ENCODE data around the gene METAP1D.

METAP1D gene

GRCh38 chr2:171999161-171999560, 592 bp upstream of the METAP1D start:
- DNase-seq: peak in 1 of 2 experiments; percentile 24

GRCh38 chr2:172000696-172001361, 1.1 kb downstream of the METAP1D start:
- DNase-seq: no peak

DNA sequence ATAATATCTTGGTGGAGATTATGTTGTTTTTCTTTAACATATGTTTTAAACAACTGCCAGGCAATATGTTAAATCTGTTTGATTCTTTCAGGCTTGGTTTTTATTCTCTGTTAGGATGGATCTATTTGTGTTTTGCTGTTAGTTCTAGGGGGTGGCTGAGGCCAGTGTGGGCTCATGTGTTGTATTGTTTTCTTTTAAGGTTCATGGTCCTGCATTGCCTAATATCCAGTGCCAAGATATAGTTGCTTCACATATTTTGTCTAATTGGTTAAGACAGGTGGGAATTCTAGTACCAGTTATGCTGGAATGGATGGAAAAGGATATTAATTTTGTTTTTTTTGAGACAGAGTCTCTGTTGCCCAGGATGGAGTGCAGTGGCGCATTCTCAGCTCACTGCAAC, 7.6 kb downstream of the METAP1D start:
- DNase-seq: no peak

DNA sequence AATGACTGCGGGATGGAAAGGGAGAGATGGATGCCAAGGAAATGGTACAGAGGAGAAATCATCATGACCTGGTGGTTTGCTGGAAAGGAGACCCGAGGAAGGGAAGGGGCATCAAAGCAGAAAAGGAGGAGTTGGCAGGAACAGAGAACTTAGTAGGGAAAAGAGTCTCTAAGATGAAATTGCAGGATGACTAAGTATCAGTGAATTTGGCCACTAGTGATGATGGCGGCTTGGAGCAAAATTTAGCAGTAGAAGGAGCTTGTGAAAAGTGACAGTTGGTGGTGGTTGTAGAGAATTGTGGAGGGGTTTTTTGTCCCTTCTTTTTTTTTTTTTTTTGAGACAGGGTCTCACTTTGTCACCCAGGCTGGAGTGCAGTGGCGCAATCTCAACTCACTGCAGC, 10.1 kb downstream of the METAP1D start:
- DNase-seq: no peak

- no peak for DNase-seq
Observed at GRCh38 chr2:172011812-172012575, 12.2 kb downstream of the METAP1D start.

- peak; percentile 33 to 68 for DNase-seq
Observed at GRCh38 chr2:172012677-172013391, 13.1 kb downstream of the METAP1D start.

- DNase-seq: no peak
Observed at GRCh38 chr2:172013396-172013795, 13.6 kb downstream of the METAP1D start.

DNA sequence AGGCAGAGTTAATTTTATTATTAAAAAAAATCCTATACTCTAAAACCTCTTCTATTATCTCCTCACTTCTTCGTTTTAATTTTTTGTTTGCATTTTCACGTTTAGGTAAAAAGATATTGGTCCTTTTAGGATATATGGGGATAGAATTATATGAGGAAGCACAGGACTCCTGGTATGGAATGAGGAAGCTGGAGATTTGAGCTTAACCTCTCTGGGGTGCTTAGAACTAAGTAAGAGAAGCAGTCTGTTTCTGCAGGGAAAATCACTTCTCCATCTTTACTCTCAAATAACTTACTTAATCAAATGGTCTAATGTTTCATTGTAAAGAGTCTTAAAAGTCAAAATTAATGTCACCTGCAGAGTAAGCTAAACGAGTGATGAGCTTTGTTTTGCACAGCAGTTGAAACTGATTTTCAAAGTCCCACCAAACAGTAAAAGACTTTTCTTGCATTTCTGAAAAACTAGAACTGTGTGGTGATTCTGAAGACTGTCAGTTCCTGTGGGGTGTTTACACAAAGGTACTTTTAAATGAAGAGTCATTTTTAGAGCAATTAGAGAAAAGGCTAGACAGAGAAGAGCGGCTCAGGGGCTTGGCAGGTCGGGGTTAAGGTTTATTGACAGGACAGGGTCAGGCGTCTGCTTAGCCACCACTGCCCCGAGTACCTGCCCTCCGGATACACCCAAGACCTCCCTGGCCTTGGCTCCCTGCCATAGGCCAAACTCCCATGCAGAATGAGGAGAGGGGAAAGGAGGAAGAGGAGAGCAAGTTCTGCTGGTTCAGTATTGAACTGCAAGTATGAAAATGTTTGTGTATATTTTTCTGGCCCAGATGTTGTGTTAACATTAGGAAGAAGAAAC, 21.6 kb downstream of the METAP1D start:
- no peak for DNase-seq

- DNase-seq: no peak
Observed at GRCh38 chr2:172021955-172022354, 22.2 kb downstream of the METAP1D start.

- no peak for DNase-seq
Observed at GRCh38 chr2:172031536-172031935, 31.8 kb downstream of the METAP1D start.

GRCh38 chr2:172038121-172038520, 38.4 kb downstream of the METAP1D start:
- no peak for DNase-seq

DNA sequence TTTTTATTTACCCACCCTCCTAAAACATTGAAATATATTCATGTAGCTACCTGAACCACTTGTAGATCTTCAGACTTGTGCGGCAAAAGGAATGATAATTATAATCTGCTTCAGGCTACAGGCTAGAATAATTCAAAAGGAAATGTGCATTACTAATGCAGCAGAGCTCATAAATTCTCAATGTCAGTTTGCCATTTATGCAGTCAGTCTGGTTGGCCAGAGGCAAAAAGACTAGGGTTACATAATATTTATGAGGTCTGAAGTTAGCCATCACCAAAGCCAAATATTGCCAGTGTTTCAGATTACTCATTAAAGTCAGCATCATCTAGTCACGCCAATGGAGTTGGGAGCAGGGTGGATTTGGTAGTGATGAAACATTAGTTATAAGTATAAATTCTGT, 38.9 kb downstream of the METAP1D start:
- no peak for DNase-seq

- DNase-seq: no peak
Observed at GRCh38 chr2:172039011-172039704, 39.4 kb downstream of the METAP1D start.

DNA sequence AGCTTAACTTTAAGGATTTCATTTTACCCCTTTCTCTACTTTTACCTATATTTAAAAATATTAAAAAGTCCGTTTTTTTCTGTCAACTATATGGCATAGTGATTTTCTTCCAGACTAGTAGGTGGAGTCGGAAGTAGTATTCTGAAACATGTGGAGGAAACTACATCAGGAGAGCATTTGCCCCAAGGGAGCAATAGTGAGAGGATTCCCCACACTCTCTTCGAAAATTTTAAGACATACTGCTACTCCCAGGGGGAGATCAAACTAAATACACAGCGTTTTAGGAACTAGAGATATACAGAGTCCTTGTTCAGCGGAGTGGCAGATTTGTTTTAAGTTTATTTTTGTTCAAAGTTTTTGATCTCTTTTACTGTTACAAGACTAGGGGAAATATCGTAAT, 40.6 kb downstream of the METAP1D start:
- no peak for DNase-seq

- DNase-seq: peak in 1 of 2 experiments; percentile 21
Observed at GRCh38 chr2:172046080-172046678, 46.4 kb downstream of the METAP1D start.

- no peak for DNase-seq
Observed at GRCh38 chr2:172046866-172047565, 47.3 kb downstream of the METAP1D start.

GRCh38 chr2:172047566-172048507, 48.1 kb downstream of the METAP1D start:
- DNase-seq: no peak

GRCh38 chr2:172048508-172049503, 49.1 kb downstream of the METAP1D start:
- DNase-seq: no peak

Measured in NCI-H524 (cell line).